Measurements from ENCODE around the gene EZH2. TPM values are rescaled to one million over a fixed set of nuclear protein-coding genes. Genes with fewer than 3 reads are reported as not detected.

Gene EZH2
- total RNA-seq, 1 experiment from 2014 or later: 57.3 TPM

- peaks cover 100% of the 10 kb centered on the region for H3K79me2 ChIP-seq (ENCODE audit: low read length)
- no peak overlapping the region for H3K4me3 ChIP-seq (ENCODE audit: low read length)
- no peaks in the 10 kb centered on the region for H3K9me3 ChIP-seq (ENCODE audit: low read length)
- no peaks in the 10 kb centered on the region for H3K9me2 ChIP-seq (replicated peaks; ENCODE audit: insufficient read depth, low read length)
- no peak overlapping the region for H3K9ac ChIP-seq (ENCODE audit: low read length)
- DNase-seq: peak; percentile 42
- H3K27ac ChIP-seq (ENCODE audit: low read length): peak overlapping the region; percentile 37; the same call in 1 of the 2 replicates
- H3K4me1 ChIP-seq (ENCODE audit: low read length): peaks cover 59% of the 10 kb centered on the region
- no peak overlapping the region for H2AFZ ChIP-seq (ENCODE audit: low read length)
- H3K27me3 ChIP-seq (ENCODE audit: low read length): no peaks in the 10 kb centered on the region
- H3K36me3 ChIP-seq (ENCODE audit: insufficient read depth, low read length): 0 out of 2 replicates have a peak, but pooled peaks cover 9% of the 10 kb centered on the region
- peak overlapping the region; percentile 27 for H3K4me2 ChIP-seq (ENCODE audit: low read depth, low read length, poor library complexity, severe bottlenecking)
- H4K20me1 ChIP-seq (ENCODE audit: insufficient read depth, low read depth, low read length): 0 out of 2 replicates have a peak, but pooled peaks cover 2% of the 10 kb centered on the region
These were observed 6.6 kb downstream of the EZH2 start for GRCh38 chr7:148877517-148877916.

DNA sequence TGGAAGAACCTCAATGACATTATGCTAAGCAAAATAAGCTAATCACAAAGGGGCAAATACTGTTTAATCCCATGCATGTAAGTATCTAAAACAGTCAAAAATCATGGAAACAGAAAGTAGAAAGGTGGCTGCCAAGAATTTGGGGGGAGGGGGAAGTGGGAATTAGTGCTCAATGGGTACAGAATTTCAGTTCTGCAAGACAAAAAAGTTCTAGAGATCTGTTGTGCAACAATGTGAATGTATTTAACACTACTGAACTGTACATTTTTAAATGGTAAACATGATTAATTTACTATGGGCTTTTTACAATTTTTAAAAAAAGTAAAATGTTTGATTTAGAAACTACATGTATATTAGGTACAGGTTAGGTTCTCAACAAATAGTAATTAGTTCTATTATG, 11.9 kb downstream of the EZH2 start:
- H3K27me3 ChIP-seq (ENCODE audit: low read length): no peaks in the 10 kb centered on the region
- no peak overlapping the region for H3K4me2 ChIP-seq (ENCODE audit: low read depth, low read length, poor library complexity, severe bottlenecking)
- peaks cover 30% of the 10 kb centered on the region for H3K36me3 ChIP-seq (ENCODE audit: insufficient read depth, low read length)
- no peak overlapping the region for H2AFZ ChIP-seq (ENCODE audit: low read length)
- peaks cover 50% of the 10 kb centered on the region for H3K4me1 ChIP-seq (ENCODE audit: low read length)
- no peaks in the 10 kb centered on the region for H3K9me2 ChIP-seq (replicated peaks; ENCODE audit: insufficient read depth, low read length)
- no peaks in the 10 kb centered on the region for H4K20me1 ChIP-seq (ENCODE audit: insufficient read depth, low read depth, low read length)
- peaks cover 100% of the 10 kb centered on the region for H3K79me2 ChIP-seq (ENCODE audit: low read length)
- DNase-seq: no peak
- H3K9me3 ChIP-seq (ENCODE audit: low read length): peaks cover 4% of the 10 kb centered on the region; the same call in 1 of the 2 replicates
- H3K9ac ChIP-seq (ENCODE audit: low read length): no peak overlapping the region
- H3K4me3 ChIP-seq (ENCODE audit: low read length): no peak overlapping the region
- H3K27ac ChIP-seq (ENCODE audit: low read length): peak overlapping the region; percentile 14; the same call in 1 of the 2 replicates

- Histone ChIP-seq H3K4me2 (ENCODE audit: low read depth, low read length, poor library complexity, severe bottlenecking) (no peak overlapping the region), H3K9me3 (ENCODE audit: low read length) (peaks cover 4% of the 10 kb centered on the region; the same call in 1 of the 2 replicates), H3K4me3 (ENCODE audit: low read length) (no peak overlapping the region), H4K20me1 (ENCODE audit: insufficient read depth, low read depth, low read length) (no peaks in the 10 kb centered on the region), H3K27me3 (ENCODE audit: low read length) (no peaks in the 10 kb centered on the region), H3K79me2 (ENCODE audit: low read length) (peaks cover 100% of the 10 kb centered on the region), H2AFZ (ENCODE audit: low read length) (no peak overlapping the region), H3K4me1 (ENCODE audit: low read length) (peaks cover 52% of the 10 kb centered on the region), H3K9me2 (replicated peaks; ENCODE audit: insufficient read depth, low read length) (no peaks in the 10 kb centered on the region), H3K9ac (ENCODE audit: low read length) (no peak overlapping the region), H3K36me3 (ENCODE audit: insufficient read depth, low read length) (peaks cover 29% of the 10 kb centered on the region), H3K27ac (ENCODE audit: low read length) (no peak overlapping the region)
- no peak for DNase-seq
These were observed 12.5 kb downstream of the EZH2 start for GRCh38 chr7:148871551-148871950.

DNA sequence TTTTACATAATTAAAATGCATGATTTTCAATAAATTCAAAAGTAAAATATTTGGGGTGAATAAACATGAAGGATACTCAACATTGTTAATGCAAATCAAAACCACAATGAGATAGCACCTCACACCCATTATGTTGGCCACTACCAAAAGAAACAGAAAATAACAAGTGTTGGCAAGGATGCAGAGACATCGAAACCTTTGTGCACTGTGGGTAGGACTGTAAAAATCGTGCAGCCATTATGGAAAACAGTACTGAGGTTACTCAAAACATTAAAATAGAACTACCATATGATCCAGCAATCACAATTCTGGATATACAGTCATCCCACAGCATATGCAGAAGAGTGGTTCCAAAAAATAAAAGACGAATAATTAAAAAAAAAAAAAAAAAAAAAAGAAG, 13.1 kb downstream of the EZH2 start:
- Histone ChIP-seq H3K4me3 (ENCODE audit: low read length) (no peak overlapping the region), H3K27ac (ENCODE audit: low read length) (no peak overlapping the region), H3K9ac (ENCODE audit: low read length) (no peak overlapping the region), H3K9me3 (ENCODE audit: low read length) (peaks cover 4% of the 10 kb centered on the region; the same call in 1 of the 2 replicates), H3K27me3 (ENCODE audit: low read length) (no peaks in the 10 kb centered on the region), H3K9me2 (replicated peaks; ENCODE audit: insufficient read depth, low read length) (no peaks in the 10 kb centered on the region), H3K79me2 (ENCODE audit: low read length) (peaks cover 98% of the 10 kb centered on the region), H2AFZ (ENCODE audit: low read length) (no peak overlapping the region), H4K20me1 (ENCODE audit: insufficient read depth, low read depth, low read length) (no peaks in the 10 kb centered on the region), H3K4me1 (ENCODE audit: low read length) (peaks cover 52% of the 10 kb centered on the region), H3K4me2 (ENCODE audit: low read depth, low read length, poor library complexity, severe bottlenecking) (no peak overlapping the region), H3K36me3 (ENCODE audit: insufficient read depth, low read length) (peaks cover 26% of the 10 kb centered on the region)
- no peak for DNase-seq

- Histone ChIP-seq H3K79me2 (ENCODE audit: low read length) (peaks cover 98% of the 10 kb centered on the region), H3K27ac (ENCODE audit: low read length) (peak overlapping the region; percentile 93), H3K9me2 (replicated peaks; ENCODE audit: insufficient read depth, low read length) (no peaks in the 10 kb centered on the region), H4K20me1 (ENCODE audit: insufficient read depth, low read depth, low read length) (no peaks in the 10 kb centered on the region), H3K27me3 (ENCODE audit: low read length) (no peaks in the 10 kb centered on the region), H3K4me1 (ENCODE audit: low read length) (peaks cover 66% of the 10 kb centered on the region), H3K4me3 (ENCODE audit: low read length) (peak overlapping the region; percentile 33; the same call in 1 of the 2 replicates), H2AFZ (ENCODE audit: low read length) (no peak overlapping the region), H3K36me3 (ENCODE audit: insufficient read depth, low read length) (peaks cover 22% of the 10 kb centered on the region), H3K4me2 (ENCODE audit: low read depth, low read length, poor library complexity, severe bottlenecking) (peak overlapping the region; percentile 54), H3K9me3 (ENCODE audit: low read length) (peaks cover 4% of the 10 kb centered on the region; the same call in 1 of the 2 replicates), H3K9ac (ENCODE audit: low read length) (peak overlapping the region; percentile 43)
- peak; percentile 68 for DNase-seq
These were observed 15.8 kb downstream of the EZH2 start for GRCh38 chr7:148868378-148868674.

GRCh38 chr7:148867596-148868377, 16.3 kb downstream of the EZH2 start:
- H3K79me2 ChIP-seq (ENCODE audit: low read length): peaks cover 98% of the 10 kb centered on the region
- H3K4me3 ChIP-seq (ENCODE audit: low read length): peak overlapping the region; percentile 33; the same call in 1 of the 2 replicates
- H3K27me3 ChIP-seq (ENCODE audit: low read length): no peaks in the 10 kb centered on the region
- no peaks in the 10 kb centered on the region for H3K9me2 ChIP-seq (replicated peaks; ENCODE audit: insufficient read depth, low read length)
- H3K36me3 ChIP-seq (ENCODE audit: insufficient read depth, low read length): peaks cover 22% of the 10 kb centered on the region
- no peaks in the 10 kb centered on the region for H4K20me1 ChIP-seq (ENCODE audit: insufficient read depth, low read depth, low read length)
- H3K9ac ChIP-seq (ENCODE audit: low read length): peak overlapping the region; percentile 43
- peak overlapping the region; percentile 93 for H3K27ac ChIP-seq (ENCODE audit: low read length)
- H2AFZ ChIP-seq (ENCODE audit: low read length): no peak overlapping the region
- DNase-seq: peak; percentile 90
- peak overlapping the region; percentile 54 for H3K4me2 ChIP-seq (ENCODE audit: low read depth, low read length, poor library complexity, severe bottlenecking)
- H3K9me3 ChIP-seq (ENCODE audit: low read length): peaks cover 4% of the 10 kb centered on the region; the same call in 1 of the 2 replicates
- peaks cover 71% of the 10 kb centered on the region for H3K4me1 ChIP-seq (ENCODE audit: low read length)

DNA sequence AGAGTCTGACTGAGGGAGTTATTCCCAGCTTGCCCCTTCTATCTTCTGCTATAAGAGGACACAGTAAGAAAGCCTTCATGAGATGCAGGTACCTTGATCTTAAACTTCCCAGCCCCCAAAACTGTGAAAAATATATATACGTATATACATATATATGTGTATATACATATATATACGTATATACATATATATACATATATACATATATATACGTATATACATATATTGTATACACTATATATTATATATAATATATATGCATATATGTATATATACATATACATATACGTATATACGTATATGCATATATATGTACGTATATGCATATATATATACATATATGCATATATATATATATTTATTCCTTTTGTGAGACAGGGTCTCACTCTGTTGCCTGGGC, 17.7 kb downstream of the EZH2 start:
- peaks cover 85% of the 10 kb centered on the region for H3K4me1 ChIP-seq (ENCODE audit: low read length)
- H3K9ac ChIP-seq (ENCODE audit: low read length): no peak overlapping the region
- H3K27me3 ChIP-seq (ENCODE audit: low read length): no peaks in the 10 kb centered on the region
- H3K4me2 ChIP-seq (ENCODE audit: low read depth, low read length, poor library complexity, severe bottlenecking): peak overlapping the region; percentile 42
- no peak overlapping the region for H3K4me3 ChIP-seq (ENCODE audit: low read length)
- H4K20me1 ChIP-seq (ENCODE audit: insufficient read depth, low read depth, low read length): no peaks in the 10 kb centered on the region
- peaks cover 98% of the 10 kb centered on the region for H3K79me2 ChIP-seq (ENCODE audit: low read length)
- H3K9me2 ChIP-seq (replicated peaks; ENCODE audit: insufficient read depth, low read length): no peaks in the 10 kb centered on the region
- no peak for DNase-seq
- no peak overlapping the region for H2AFZ ChIP-seq (ENCODE audit: low read length)
- peaks cover 16% of the 10 kb centered on the region for H3K36me3 ChIP-seq (ENCODE audit: insufficient read depth, low read length)
- no peaks in the 10 kb centered on the region for H3K9me3 ChIP-seq (ENCODE audit: low read length)
- H3K27ac ChIP-seq (ENCODE audit: low read length): peak overlapping the region; percentile 46

GRCh38 chr7:148865283-148865682, 18.8 kb downstream of the EZH2 start:
- Histone ChIP-seq H3K4me2 (ENCODE audit: low read depth, low read length, poor library complexity, severe bottlenecking) (peak overlapping the region; percentile 42), H3K4me1 (ENCODE audit: low read length) (peaks cover 90% of the 10 kb centered on the region), H3K9ac (ENCODE audit: low read length) (no peak overlapping the region; the same call in 1 of the 2 replicates), H3K27ac (ENCODE audit: low read length) (peak overlapping the region; percentile 46), H3K9me3 (ENCODE audit: low read length) (no peaks in the 10 kb centered on the region), H4K20me1 (ENCODE audit: insufficient read depth, low read depth, low read length) (no peaks in the 10 kb centered on the region), H3K9me2 (replicated peaks; ENCODE audit: insufficient read depth, low read length) (no peaks in the 10 kb centered on the region), H3K36me3 (ENCODE audit: insufficient read depth, low read length) (peaks cover 8% of the 10 kb centered on the region), H3K79me2 (ENCODE audit: low read length) (peaks cover 98% of the 10 kb centered on the region), H2AFZ (ENCODE audit: low read length) (no peak overlapping the region), H3K27me3 (ENCODE audit: low read length) (no peaks in the 10 kb centered on the region), H3K4me3 (ENCODE audit: low read length) (no peak overlapping the region)
- peak; percentile 42 for DNase-seq
